ENCODE results near the gene ACTR10.
A peak's percentile ranks its signal among the peaks of the same experiment; 100 is the strongest.

Gene ACTR10

DNA sequence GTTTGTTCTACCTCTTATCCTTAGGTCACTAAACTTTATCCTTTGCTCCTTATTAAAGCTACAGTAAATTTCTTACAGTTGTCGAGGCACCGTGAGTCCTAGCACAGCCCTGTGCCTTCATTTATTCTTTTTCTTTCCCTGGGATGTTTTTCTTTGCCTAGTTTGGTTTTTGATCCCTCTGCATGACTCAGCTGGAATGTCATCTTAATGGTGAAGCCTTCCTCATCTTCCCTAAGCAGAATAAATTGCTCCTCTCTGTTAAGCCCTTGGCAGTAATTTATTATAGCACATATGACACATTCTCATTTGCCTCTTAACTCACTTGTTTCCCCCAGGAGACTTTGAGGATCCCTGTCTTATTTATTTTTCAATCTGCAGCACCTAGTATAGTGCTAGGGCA, 16.6 kb downstream of the ACTR10 start:
- TF ChIP-seq POLR2AphosphoS5 (IDR thresholded peaks at IDR 0.05; ENCODE audit: low read depth) (no peak), SPI1 (IDR thresholded peaks at IDR 0.05; ENCODE audit: borderline replicate concordance, low read depth) (no peak), GABPA (IDR thresholded peaks at IDR 0.05; ENCODE audit: low read depth) (no peak)
- no peaks in the 10 kb centered on the region for H3K27me3 ChIP-seq (ENCODE audit: insufficient read depth, poor library complexity, severe bottlenecking)
- H3K27ac ChIP-seq (replicated peaks), result no peak overlapping the region
- no peak for DNase-seq (ENCODE audit: low read depth in 1 of 2, low spot score in 1 of 2)
- no peak overlapping the region for H3K4me3 ChIP-seq (replicated peaks; ENCODE audit: insufficient read depth, low read length)

DNA sequence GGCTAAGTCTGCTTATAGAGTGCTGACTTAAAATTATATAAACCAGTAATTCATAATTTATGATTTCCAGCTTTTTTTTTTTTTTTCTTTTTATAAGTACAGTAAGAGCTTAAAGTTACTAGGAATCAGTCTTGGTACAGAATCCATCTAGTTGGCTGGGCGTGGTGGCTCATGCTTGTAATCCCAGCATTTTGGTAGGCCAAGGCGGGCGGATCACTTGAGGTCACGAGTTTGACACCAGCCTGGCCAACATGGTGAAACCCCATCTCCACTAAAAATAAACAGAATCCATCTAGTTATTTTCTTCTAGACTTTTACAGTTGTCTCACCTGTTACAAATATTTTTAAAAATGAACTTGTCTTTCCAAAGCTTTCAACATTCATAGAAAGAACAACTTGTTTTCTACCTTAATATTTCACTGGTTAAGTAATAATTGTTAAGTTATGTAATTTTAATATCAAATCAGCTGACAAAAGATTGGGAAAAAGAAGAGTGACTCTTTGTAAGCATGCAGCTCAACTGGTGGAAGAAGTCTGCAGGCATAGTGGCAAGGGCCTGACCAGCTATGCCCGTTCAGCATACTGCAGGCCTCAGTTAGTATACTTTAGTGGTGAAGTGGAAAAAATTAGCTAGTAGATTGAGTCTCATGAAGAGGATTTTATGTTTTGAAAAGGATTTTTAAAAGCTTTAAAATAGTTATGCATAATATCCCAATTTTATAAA, 27.3 kb downstream of the ACTR10 start:
- Histone ChIP-seq H3K4me3 (replicated peaks; ENCODE audit: insufficient read depth, low read length) (no peak overlapping the region), H3K27ac (replicated peaks) (no peak overlapping the region), H3K27me3 (ENCODE audit: insufficient read depth, poor library complexity, severe bottlenecking) (no peaks in the 10 kb centered on the region)
- TF ChIP-seq GABPA (IDR thresholded peaks at IDR 0.05; ENCODE audit: low read depth) (no peak), POLR2AphosphoS5 (IDR thresholded peaks at IDR 0.05; ENCODE audit: low read depth) (no peak), SPI1 (IDR thresholded peaks at IDR 0.05; ENCODE audit: borderline replicate concordance, low read depth) (no peak)
- TF ChIP-seq, protein P1, sequence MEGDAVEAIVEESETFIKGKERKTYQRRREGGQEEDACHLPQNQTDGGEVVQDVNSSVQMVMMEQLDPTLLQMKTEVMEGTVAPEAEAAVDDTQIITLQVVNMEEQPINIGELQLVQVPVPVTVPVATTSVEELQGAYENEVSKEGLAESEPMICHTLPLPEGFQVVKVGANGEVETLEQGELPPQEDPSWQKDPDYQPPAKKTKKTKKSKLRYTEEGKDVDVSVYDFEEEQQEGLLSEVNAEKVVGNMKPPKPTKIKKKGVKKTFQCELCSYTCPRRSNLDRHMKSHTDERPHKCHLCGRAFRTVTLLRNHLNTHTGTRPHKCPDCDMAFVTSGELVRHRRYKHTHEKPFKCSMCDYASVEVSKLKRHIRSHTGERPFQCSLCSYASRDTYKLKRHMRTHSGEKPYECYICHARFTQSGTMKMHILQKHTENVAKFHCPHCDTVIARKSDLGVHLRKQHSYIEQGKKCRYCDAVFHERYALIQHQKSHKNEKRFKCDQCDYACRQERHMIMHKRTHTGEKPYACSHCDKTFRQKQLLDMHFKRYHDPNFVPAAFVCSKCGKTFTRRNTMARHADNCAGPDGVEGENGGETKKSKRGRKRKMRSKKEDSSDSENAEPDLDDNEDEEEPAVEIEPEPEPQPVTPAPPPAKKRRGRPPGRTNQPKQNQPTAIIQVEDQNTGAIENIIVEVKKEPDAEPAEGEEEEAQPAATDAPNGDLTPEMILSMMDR (IDR thresholded peaks at IDR 0.05; ENCODE audit: insufficient read depth, low read length), result no peak
- TF ChIP-seq, protein P2, sequence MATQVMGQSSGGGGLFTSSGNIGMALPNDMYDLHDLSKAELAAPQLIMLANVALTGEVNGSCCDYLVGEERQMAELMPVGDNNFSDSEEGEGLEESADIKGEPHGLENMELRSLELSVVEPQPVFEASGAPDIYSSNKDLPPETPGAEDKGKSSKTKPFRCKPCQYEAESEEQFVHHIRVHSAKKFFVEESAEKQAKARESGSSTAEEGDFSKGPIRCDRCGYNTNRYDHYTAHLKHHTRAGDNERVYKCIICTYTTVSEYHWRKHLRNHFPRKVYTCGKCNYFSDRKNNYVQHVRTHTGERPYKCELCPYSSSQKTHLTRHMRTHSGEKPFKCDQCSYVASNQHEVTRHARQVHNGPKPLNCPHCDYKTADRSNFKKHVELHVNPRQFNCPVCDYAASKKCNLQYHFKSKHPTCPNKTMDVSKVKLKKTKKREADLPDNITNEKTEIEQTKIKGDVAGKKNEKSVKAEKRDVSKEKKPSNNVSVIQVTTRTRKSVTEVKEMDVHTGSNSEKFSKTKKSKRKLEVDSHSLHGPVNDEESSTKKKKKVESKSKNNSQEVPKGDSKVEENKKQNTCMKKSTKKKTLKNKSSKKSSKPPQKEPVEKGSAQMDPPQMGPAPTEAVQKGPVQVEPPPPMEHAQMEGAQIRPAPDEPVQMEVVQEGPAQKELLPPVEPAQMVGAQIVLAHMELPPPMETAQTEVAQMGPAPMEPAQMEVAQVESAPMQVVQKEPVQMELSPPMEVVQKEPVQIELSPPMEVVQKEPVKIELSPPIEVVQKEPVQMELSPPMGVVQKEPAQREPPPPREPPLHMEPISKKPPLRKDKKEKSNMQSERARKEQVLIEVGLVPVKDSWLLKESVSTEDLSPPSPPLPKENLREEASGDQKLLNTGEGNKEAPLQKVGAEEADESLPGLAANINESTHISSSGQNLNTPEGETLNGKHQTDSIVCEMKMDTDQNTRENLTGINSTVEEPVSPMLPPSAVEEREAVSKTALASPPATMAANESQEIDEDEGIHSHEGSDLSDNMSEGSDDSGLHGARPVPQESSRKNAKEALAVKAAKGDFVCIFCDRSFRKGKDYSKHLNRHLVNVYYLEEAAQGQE (IDR thresholded peaks at IDR 0.05; ENCODE audit: insufficient replicate concordance, low read depth), result no peak
- DNase-seq (ENCODE audit: low read depth in 1 of 2, low spot score in 1 of 2), result no peak

DNA sequence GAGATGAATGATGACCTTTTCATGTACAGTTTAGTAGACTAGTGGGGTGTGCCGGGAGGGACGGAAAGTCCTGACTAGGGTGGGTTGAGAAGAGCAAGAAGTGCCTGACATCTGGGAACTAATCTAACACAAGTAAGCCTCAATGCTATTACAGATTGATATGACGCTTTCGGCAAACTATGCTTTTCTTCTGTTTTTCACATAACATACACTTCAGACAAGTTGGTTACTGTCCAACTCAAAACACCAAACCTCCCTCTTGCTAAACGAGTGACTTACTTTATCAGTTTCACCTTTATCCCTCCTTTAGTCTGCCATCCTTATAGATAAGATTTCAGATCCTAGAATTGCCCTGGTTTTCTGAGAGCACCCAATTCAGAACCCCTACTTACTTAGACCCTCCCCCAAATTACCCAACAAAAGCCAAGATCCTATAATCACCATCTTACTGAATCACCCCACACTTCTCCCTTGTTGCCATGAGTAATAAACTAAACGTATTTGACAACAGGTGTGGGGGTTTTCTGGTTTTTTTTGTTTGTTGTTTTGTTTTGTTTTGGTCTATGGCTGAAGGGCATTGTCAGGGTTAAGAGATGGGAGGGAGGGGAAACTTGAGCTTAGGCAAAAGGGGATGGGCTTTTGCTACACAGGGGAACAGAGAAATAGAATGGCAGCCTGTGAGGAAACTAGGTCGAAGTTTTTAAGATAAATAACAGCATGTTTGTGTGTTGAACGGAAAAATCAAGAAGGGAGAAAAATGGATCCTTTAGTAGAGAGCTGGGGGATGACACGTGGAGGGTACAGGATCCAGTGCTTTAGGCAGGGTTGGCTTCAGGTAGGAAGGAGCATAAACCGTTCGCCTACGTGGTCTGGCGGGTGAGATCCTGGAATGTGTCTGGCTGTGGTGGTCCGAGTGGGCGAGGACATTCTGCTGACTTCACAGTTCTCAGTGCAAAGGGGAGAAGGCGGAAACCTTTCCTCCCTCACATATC, 38.6 kb downstream of the ACTR10 start:
- no peak for DNase-seq (ENCODE audit: low read depth in 1 of 2, low spot score in 1 of 2)
- H3K27ac ChIP-seq (replicated peaks), result peak overlapping the region; percentile 58
- H3K27me3 ChIP-seq (ENCODE audit: insufficient read depth, poor library complexity, severe bottlenecking), result no peaks in the 10 kb centered on the region
- TF ChIP-seq POLR2AphosphoS5 (IDR thresholded peaks at IDR 0.05; ENCODE audit: low read depth), result no peak
- no peak for TF ChIP-seq SPI1 (IDR thresholded peaks at IDR 0.05; ENCODE audit: borderline replicate concordance, low read depth)
- TF ChIP-seq GABPA (IDR thresholded peaks at IDR 0.05; ENCODE audit: low read depth), result no peak
- TF ChIP-seq, protein P2 (IDR thresholded peaks at IDR 0.05; ENCODE audit: insufficient replicate concordance, low read depth), result no peak
- TF ChIP-seq, protein P1 (IDR thresholded peaks at IDR 0.05; ENCODE audit: insufficient read depth, low read length), result no peak
- H3K4me3 ChIP-seq (replicated peaks; ENCODE audit: insufficient read depth, low read length), result peak overlapping the region; percentile 52
